ENCODE results near the gene HEXD. TPM values are rescaled to one million over a fixed set of nuclear protein-coding genes. Genes with fewer than 3 reads are reported as not detected.

The HEXD gene
- total RNA-seq, 2 donors from 2014 or later, result 32.2 to 33.4 TPM

- Mint-ChIP-seq H3K36me3 (ENCODE audit: low read depth) (peaks cover 6% of the 10 kb centered on the region), H3K4me3 (no peak overlapping the region), H3K4me1 (peaks cover 12% of the 10 kb centered on the region), H3K27ac (no peak overlapping the region), H3K27me3 (no peaks in the 10 kb centered on the region)
- ATAC-seq, result no peak
- H3K9me3 ChIP-seq (ENCODE audit: control insufficient read depth, low read length, poor library complexity, severe bottlenecking), result no peaks in the 10 kb centered on the region
- DNase-seq, result no peak
These were observed 65.7 kb downstream of the HEXD start for GRCh38 chr17:82483836-82484235.

GRCh38 chr17:82486231-82487094 lies 68.3 kb downstream of the HEXD start:
- no peaks in the 10 kb centered on the region for H3K9me3 ChIP-seq (ENCODE audit: control insufficient read depth, low read length, poor library complexity, severe bottlenecking)
- no peak for ATAC-seq
- Mint-ChIP-seq H3K4me3 (peak overlapping the region; percentile 47), H3K27me3 (no peaks in the 10 kb centered on the region), H3K27ac (peak overlapping the region; percentile 88), H3K36me3 (ENCODE audit: low read depth) (no peaks in the 10 kb centered on the region), H3K4me1 (peaks cover 10% of the 10 kb centered on the region)
- no peak for DNase-seq

GRCh38 chr17:82487910-82488309 lies 69.8 kb downstream of the HEXD start:
- peaks cover 10% of the 10 kb centered on the region for H3K4me1 Mint-ChIP-seq
- H3K27ac Mint-ChIP-seq, result peak overlapping the region; percentile 8
- H3K27me3 Mint-ChIP-seq, result no peaks in the 10 kb centered on the region
- H3K9me3 ChIP-seq (ENCODE audit: control insufficient read depth, low read length, poor library complexity, severe bottlenecking), result no peaks in the 10 kb centered on the region
- H3K4me3 Mint-ChIP-seq, result no peak overlapping the region
- no peaks in the 10 kb centered on the region for H3K36me3 Mint-ChIP-seq (ENCODE audit: low read depth)
- no peak for ATAC-seq
- DNase-seq, result no peak

- Mint-ChIP-seq H3K27ac (no peak overlapping the region), H3K4me3 (no peak overlapping the region), H3K36me3 (ENCODE audit: low read depth) (no peaks in the 10 kb centered on the region), H3K4me1 (peaks cover 10% of the 10 kb centered on the region), H3K27me3 (no peaks in the 10 kb centered on the region)
- no peak for ATAC-seq
- H3K9me3 ChIP-seq (ENCODE audit: control insufficient read depth, low read length, poor library complexity, severe bottlenecking), result no peaks in the 10 kb centered on the region
- DNase-seq, result no peak
These were observed 71.0 kb downstream of the HEXD start for GRCh38 chr17:82489117-82489516.

- Mint-ChIP-seq H3K36me3 (ENCODE audit: low read depth) (no peaks in the 10 kb centered on the region), H3K27me3 (no peaks in the 10 kb centered on the region), H3K4me3 (no peak overlapping the region), H3K27ac (peak overlapping the region; percentile 63), H3K4me1 (peaks cover 18% of the 10 kb centered on the region)
- ATAC-seq (no peak), DNase-seq (no peak)
- H3K9me3 ChIP-seq (ENCODE audit: control insufficient read depth, low read length, poor library complexity, severe bottlenecking), result no peaks in the 10 kb centered on the region
These were observed 71.8 kb downstream of the HEXD start for GRCh38 chr17:82489851-82490511.

GRCh38 chr17:82490512-82491195 lies 72.5 kb downstream of the HEXD start:
- H3K4me3 Mint-ChIP-seq, result no peak overlapping the region
- ATAC-seq, result no peak

GRCh38 chr17:82491196-82491530 lies 73.0 kb downstream of the HEXD start:
- H3K4me3 Mint-ChIP-seq, result no peak overlapping the region
- no peak for DNase-seq
- no peaks in the 10 kb centered on the region for H3K36me3 Mint-ChIP-seq (ENCODE audit: low read depth)
- ATAC-seq, result no peak
- peaks cover 14% of the 10 kb centered on the region for H3K4me1 Mint-ChIP-seq
- no peaks in the 10 kb centered on the region for H3K9me3 ChIP-seq (ENCODE audit: control insufficient read depth, low read length, poor library complexity, severe bottlenecking)
- H3K27me3 Mint-ChIP-seq, result no peaks in the 10 kb centered on the region
- peak overlapping the region; percentile 21 for H3K27ac Mint-ChIP-seq

More at GRCh38 chr17:82490512-82491195, 72.5 kb downstream of the HEXD start:
- DNase-seq, result no peak
- Mint-ChIP-seq H3K27me3 (no peaks in the 10 kb centered on the region), H3K36me3 (ENCODE audit: low read depth) (no peaks in the 10 kb centered on the region), H3K27ac (peak overlapping the region; percentile 63), H3K4me1 (peaks cover 18% of the 10 kb centered on the region)
- H3K9me3 ChIP-seq (ENCODE audit: control insufficient read depth, low read length, poor library complexity, severe bottlenecking), result no peaks in the 10 kb centered on the region

- Mint-ChIP-seq H3K4me3 (no peak overlapping the region), H3K4me1 (peaks cover 10% of the 10 kb centered on the region)
- no peak for ATAC-seq
These were observed 73.4 kb downstream of the HEXD start for GRCh38 chr17:82491533-82491932.

More at GRCh38 chr17:82491533-82491932, 73.4 kb downstream of the HEXD start:
- DNase-seq, result no peak
- H3K27me3 Mint-ChIP-seq, result no peaks in the 10 kb centered on the region
- H3K27ac Mint-ChIP-seq, result peak overlapping the region; percentile 21
- no peaks in the 10 kb centered on the region for H3K9me3 ChIP-seq (ENCODE audit: control insufficient read depth, low read length, poor library complexity, severe bottlenecking)
- H3K36me3 Mint-ChIP-seq (ENCODE audit: low read depth), result no peaks in the 10 kb centered on the region

Other genes with a start within 250 kb of the HEXD start
- 10 to 100 TPM; 79.1 to 89.0 TPM for gene CCDC57, start 205.5 kb upstream of the HEXD start, total RNA-seq
- 10 to 100 TPM; 47.2 to 56.2 TPM for gene SLC16A3, start 189.3 kb upstream of the HEXD start, total RNA-seq
- 100 to 1,000 TPM; 218 to 273 TPM for gene CSNK1D, start 144.6 kb upstream of the HEXD start, total RNA-seq
- gene CD7, start 100.7 kb upstream of the HEXD start, total RNA-seq, result 100 to 1,000 TPM; 119 to 122 TPM
- gene SECTM1, start 84.6 kb upstream of the HEXD start, total RNA-seq, result 1 to 10 TPM; 4.4 to 6.0 TPM
- not detected for gene TEX19, start 59.1 kb upstream of the HEXD start, total RNA-seq
- gene UTS2R, start 46.6 kb upstream of the HEXD start, total RNA-seq, result not detected
- gene OGFOD3, start 239 bp downstream of the HEXD start, total RNA-seq, result 10 to 100 TPM; 15.8 to 16.5 TPM
- gene CYBC1, start 32.4 kb downstream of the HEXD start, total RNA-seq, result 100 to 1,000 TPM; 110 to 121 TPM
- gene NARF, start 40.4 kb downstream of the HEXD start, total RNA-seq, result 10 to 100 TPM; 86.2 to 94.4 TPM
- 10 to 100 TPM; 41.5 to 42.7 TPM for gene FOXK2, start 101.4 kb downstream of the HEXD start, total RNA-seq
- gene WDR45B, start 230.1 kb downstream of the HEXD start, total RNA-seq, result 10 to 100 TPM; 65.6 to 67.1 TPM